ENCODE measurements around the gene VWA3B.

GRCh38 chr2:98295721-98296414 is 208.9 kb downstream of the VWA3B start:
- TF ChIP-seq POLR2AphosphoS5 (IDR thresholded peaks at IDR 0.05) (no peak), CTCF (IDR thresholded peaks at IDR 0.05) (no peak)
